Stimulated activated CD8-positive, alpha-beta memory T cell treated with anti-CD3 and anti-CD28 coated beads, Interleukin-15, amount 100 ng/mL, for 1 hour (primary cell): ENCODE results near the gene SLC34A3.
"Not testable (repeated sequence)": the region's sequence is repeated elsewhere in the genome, so short reads cannot be mapped to it uniquely, and the experiment has no call there.

Source experiments
- DNase-seq: peaks from one replicate; pipeline ENCODE4 v3.0.0-alpha.2; 2020; ENCODE audit warnings: low read depth

SLC34A3 gene

GRCh38 chr9:137255448-137256114 lies 24.9 kb downstream of the SLC34A3 start:
- no peak for DNase-seq

GRCh38 chr9:137256362-137256761 lies 25.7 kb downstream of the SLC34A3 start:
- DNase-seq = no peak

- no peak for DNase-seq
Measured at GRCh38 chr9:137256856-137257255, 26.2 kb downstream of the SLC34A3 start.

- DNase-seq = not testable (repeated sequence)
Measured at GRCh38 chr9:137262173-137262908, 31.6 kb downstream of the SLC34A3 start.

GRCh38 chr9:137262909-137263285 lies 32.2 kb downstream of the SLC34A3 start:
- DNase-seq = no peak

GRCh38 chr9:137263506-137263905 lies 32.8 kb downstream of the SLC34A3 start:
- no peak for DNase-seq

- no peak for DNase-seq
Measured at GRCh38 chr9:137264067-137264466, 33.4 kb downstream of the SLC34A3 start.

DNA sequence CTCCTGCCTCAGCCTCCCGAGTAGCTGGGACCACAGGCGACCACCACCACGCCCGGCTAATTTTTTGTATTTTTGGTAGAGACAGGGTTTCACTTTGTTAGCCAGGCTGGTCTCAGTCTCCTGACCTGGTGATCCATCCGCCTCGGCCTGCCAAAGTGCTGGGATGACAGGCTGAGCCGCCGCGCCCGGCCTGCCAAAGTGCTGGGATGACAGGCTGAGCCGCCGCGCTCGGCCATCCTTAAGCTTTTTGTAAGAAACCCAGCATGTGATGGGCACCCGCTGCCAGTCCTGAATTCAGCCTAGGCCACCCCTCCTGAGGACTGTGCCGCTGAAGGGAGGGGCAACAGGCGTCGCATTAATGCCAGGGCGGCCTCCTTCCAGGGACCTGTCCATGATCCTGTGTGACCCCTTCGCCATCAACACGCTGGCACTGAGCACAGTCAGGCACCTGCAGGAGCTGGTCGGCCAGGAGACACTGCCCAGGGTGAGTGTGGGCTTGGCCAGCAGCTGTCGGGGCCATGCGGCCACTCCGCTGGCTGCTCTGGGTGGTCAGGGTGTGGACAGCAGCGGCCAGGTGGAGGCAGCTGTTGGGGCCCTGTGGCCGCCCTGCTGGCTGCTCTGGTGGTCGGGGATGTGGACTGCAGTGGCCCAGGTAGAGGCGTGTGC lies 34.9 kb downstream of the SLC34A3 start:
- DNase-seq = no peak

DNA sequence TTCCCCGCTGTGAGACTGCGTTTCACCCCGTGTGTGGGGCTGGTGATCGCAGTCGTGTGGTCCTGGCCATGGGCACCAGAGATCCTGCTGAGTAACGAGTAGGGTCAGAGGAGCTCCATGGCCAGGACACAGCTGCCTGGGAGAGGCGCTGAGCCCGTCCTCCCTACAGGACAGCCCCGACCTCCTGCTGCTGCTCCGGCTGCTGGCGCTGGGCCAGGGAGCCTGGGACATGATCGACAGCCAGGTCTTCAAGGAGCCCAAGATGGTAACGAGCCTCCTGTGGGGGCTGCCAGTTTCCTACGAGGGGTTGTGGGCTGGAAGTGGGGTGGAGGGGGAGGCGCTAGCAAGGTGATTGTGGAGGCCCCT lies 35.4 kb downstream of the SLC34A3 start:
- no peak for DNase-seq

- no peak for DNase-seq
Measured at GRCh38 chr9:137266585-137267453, 36.1 kb downstream of the SLC34A3 start.

- no peak for DNase-seq
Measured at GRCh38 chr9:137267933-137268355, 37.2 kb downstream of the SLC34A3 start.

- DNase-seq = no peak
Measured at GRCh38 chr9:137268538-137269201, 38.0 kb downstream of the SLC34A3 start.

- no peak for DNase-seq
Measured at GRCh38 chr9:137269231-137269772, 38.6 kb downstream of the SLC34A3 start.

DNA sequence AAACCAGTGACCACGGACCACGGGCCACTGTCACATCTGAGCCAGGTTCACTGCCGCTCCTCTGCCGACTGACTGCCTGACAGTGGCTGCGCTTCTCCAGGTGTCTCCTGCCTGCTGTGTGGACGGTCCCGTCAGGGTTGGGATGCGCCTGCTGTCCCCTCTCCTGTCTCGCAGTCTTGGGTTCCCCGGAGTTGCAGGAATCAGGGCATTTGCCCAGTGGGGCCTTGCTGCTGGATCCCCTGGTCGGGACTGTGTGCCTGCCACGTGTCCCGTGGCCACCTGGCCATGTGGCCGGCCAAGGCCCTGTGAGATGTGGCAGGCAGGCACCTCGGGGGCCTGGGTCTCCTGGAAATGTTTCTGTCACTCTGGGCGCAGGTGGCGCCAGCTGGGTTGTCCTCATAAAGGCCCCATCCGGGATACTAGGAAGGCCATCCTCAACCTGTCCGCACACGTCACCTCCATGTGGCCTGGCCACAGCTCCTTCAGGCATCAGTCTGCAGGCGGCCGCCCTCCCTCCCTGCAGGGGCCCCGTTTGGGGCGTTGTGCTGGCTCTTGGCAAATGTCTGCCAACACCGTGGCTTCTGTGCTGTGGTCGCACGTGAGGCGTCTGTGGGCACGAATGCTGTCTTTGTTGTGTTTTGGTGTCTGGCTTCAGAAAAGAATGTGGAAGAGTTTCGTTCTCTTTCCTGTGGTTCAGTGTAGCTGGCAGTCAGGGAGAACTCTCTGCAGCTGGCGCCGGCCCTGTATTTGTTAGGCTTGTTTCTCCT lies 40.4 kb downstream of the SLC34A3 start:
- no peak for DNase-seq

GRCh38 chr9:137271696-137272076 lies 41.0 kb downstream of the SLC34A3 start:
- DNase-seq = no peak

- DNase-seq = no peak
Measured at GRCh38 chr9:137272241-137273094, 41.8 kb downstream of the SLC34A3 start.

GRCh38 chr9:137273095-137273490 lies 42.4 kb downstream of the SLC34A3 start:
- no peak for DNase-seq

DNA sequence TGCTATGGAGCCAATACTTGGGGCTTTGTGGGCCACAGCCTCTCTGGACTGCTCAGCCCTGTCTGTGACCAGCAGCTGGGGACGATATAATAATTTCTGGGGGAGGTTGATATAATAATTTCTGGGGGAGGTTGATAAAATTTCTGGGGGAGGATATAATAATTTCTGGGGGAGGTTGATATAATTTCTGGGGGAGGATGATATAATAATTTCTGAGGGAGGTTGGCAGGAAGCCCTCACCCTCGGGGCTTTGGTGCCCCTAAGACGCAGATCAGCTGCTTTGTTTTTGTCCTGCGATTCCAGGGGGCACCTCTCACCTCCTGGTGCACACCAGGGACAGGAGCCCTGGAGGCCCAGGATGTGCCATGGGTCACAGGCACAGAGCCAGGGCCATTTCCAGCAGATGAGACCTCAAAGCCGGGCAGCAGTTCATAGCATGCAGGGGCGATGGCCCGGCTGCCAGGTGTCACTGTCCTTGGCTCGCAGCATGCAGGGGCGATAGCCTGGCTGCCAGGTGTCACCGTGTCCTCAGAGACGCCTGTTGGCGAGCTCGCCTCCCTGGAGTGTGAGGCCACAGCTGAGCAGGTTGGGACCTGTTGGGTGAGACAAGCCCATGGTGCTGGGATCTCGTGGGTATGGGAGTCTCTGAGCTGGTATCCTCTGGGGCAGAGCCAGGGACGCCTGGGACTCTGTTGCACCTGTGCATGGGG lies 43.1 kb downstream of the SLC34A3 start:
- DNase-seq = no peak

DNA sequence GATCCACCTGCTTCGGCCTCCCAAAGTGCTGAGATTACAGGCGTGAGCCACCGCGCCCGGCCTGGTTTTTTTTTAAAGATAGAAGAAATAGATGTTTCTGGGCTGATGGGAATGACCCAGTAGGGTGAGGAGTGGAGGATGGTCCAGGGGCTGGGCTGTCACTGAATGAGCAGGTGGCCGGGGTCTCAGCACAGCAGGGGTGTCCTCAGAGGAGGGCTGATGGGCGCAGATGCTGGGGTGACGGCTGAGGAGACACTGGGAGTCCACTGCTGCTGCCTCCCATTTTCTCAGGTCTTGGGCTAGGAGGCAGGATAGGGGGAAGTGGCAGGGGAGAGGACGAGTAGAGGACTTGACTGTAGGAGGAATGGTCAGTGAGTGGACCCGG lies 44.5 kb downstream of the SLC34A3 start:
- DNase-seq = no peak
